H1 (cell line): ENCODE data around the gene PGM2L1. TPM values are rescaled to one million over a fixed set of nuclear protein-coding genes. Genes with fewer than 3 reads are reported as not detected.

ENCODE experiments used
- CTCF ChIA-PET: fragments of 300-600 bp; sonication (Branson Sonifier 250); formaldehyde crosslinking; loops from one replicate; lab custom pipeline; 2021; ENCODE audit not compliant: partially characterized antibody; lab: Charles Lee
- POLR2A ChIA-PET: fragments of 300-600 bp; sonication (Branson Sonifier 250); formaldehyde crosslinking; loops from one replicate; lab custom pipeline; 2021; ENCODE audit warnings: inconsistent platforms; ENCODE audit not compliant: partially characterized antibody; lab: Charles Lee
- DNase-seq, 2 experiments: peaks; one replicate each; pipeline versions ENCODE4 v3.0.0 to v3.0.0-alpha.2; 2010 to 2022; ENCODE audit warnings: low spot score in 2 of 2, low read depth in 1 of 2, mixed read lengths in 1 of 2
- FAIRE-seq: peaks from 2 replicates; lab custom pipeline; 2011; peaks lifted over from hg19 to GRCh38; lab: Jason Lieb, UNC
- H2AFZ ChIP-seq: 2 replicates; pipeline ENCODE4 v1.8.1; 2012; ENCODE audit warnings: low read length, inconsistent platforms
- H2AK5ac ChIP-seq: 2 replicates; pipeline ENCODE4 v1.6.1; 2013; ENCODE audit warnings: low read depth, low read length
- H2BK120ac ChIP-seq: replicated peaks from 2 replicates; pipeline ENCODE3; 2013; ENCODE audit warnings: low read depth, low read length, inconsistent platforms
- H2BK12ac ChIP-seq: 2 replicates; pipeline ENCODE4 v1.6.1; 2013; ENCODE audit warnings: low read depth, low read length
- H2BK15ac ChIP-seq: 2 replicates; pipeline ENCODE4 v1.6.1; 2013; ENCODE audit warnings: low read length
- H2BK20ac ChIP-seq: 2 replicates; pipeline ENCODE4 v1.6.1; 2013; ENCODE audit warnings: low read length
- H2BK5ac ChIP-seq: 2 replicates; pipeline ENCODE4 v1.6.1; 2013; ENCODE audit warnings: low read depth, low read length
- H3K14ac ChIP-seq: 2 replicates; pipeline ENCODE4 v1.6.1; 2013; ENCODE audit warnings: inconsistent platforms; ENCODE audit not compliant: insufficient read length
- H3K18ac ChIP-seq: 2 replicates; pipeline ENCODE4 v1.6.1; 2013; ENCODE audit warnings: low read length; ENCODE audit errors: extremely low read depth
- H3K23ac ChIP-seq: 2 replicates; pipeline ENCODE4 v1.6.1; 2013; ENCODE audit warnings: inconsistent platforms; ENCODE audit not compliant: insufficient read length
- H3K23me2 ChIP-seq: 2 replicates; pipeline ENCODE4 v1.6.1; 2013; ENCODE audit warnings: low read depth, low read length
- H3K27ac ChIP-seq: 2 replicates; pipeline ENCODE4 v1.6.1; 2011; ENCODE audit warnings: low read depth, low read length, inconsistent platforms
- H3K27me3 ChIP-seq, 4 experiments: replicated peaks in 1 of 4; 1 replicate in 1 of 4; 2 replicates in 3 of 4; pipeline versions ENCODE4 v1.6.1 to v1.8.1; 2011 to 2013; ENCODE audit warnings: low read length in 3 of 4, mild to moderate bottlenecking in 3 of 4, inconsistent platforms in 2 of 4, mixed read lengths in 2 of 4, moderate library complexity in 1 of 4; ENCODE audit not compliant: control insufficient read depth in 3 of 4, insufficient read depth in 3 of 4; ENCODE audit errors: extremely low read depth in 1 of 4
- H3K36me3 ChIP-seq, 4 experiments: 2 replicates each; pipeline versions ENCODE4 v1.6.1 to v1.8.1; 2011 to 2013; ENCODE audit warnings: mild to moderate bottlenecking in 4 of 4, low read length in 3 of 4, moderate library complexity in 2 of 4, control low read depth in 1 of 4, inconsistent platforms in 1 of 4; ENCODE audit not compliant: insufficient read depth in 4 of 4, control insufficient read depth in 2 of 4
- H3K4ac ChIP-seq: replicated peaks from 2 replicates; pipeline ENCODE3; 2013; ENCODE audit warnings: low read length, low read depth, mixed read lengths, inconsistent platforms; ENCODE audit not compliant: insufficient read length
- H3K4me1 ChIP-seq, 4 experiments: replicated peaks in 1 of 4; 1 replicate in 1 of 4; 2 replicates in 3 of 4; pipeline versions ENCODE4 v1.6.1 to v1.8.1; 2011 to 2013; ENCODE audit warnings: low read length in 3 of 4, inconsistent platforms in 2 of 4, mixed read lengths in 1 of 4; ENCODE audit not compliant: insufficient read depth in 4 of 4, control insufficient read depth in 3 of 4
- H3K4me2 ChIP-seq, 2 experiments: 2 replicates each; pipeline versions ENCODE4 v1.6.1 to v1.8.1; 2011 to 2013; ENCODE audit warnings: low read depth in 2 of 2, low read length in 2 of 2, control low read depth in 1 of 2, inconsistent platforms in 1 of 2, mild to moderate bottlenecking in 1 of 2; ENCODE audit not compliant: insufficient read depth in 1 of 2
- H3K4me3 ChIP-seq, 4 experiments: fragments of 200-600, 300-600 bp in 1 of 4; sonication (generic), shearing (Covaris generic), sonication (Bioruptor Twin) in 1 of 4; 2 replicates each; pipeline versions ENCODE4 v1.5.1 to v1.8.1; 2011 to 2016; ENCODE audit warnings: low read length in 4 of 4, low read depth in 3 of 4, control low read depth in 2 of 4, inconsistent platforms in 2 of 4, mild to moderate bottlenecking in 2 of 4, mixed read lengths in 1 of 4, moderate library complexity in 1 of 4; ENCODE audit not compliant: insufficient read depth in 2 of 4; ENCODE audit errors: extremely low read depth in 1 of 4
- H3K56ac ChIP-seq: replicated peaks from 2 replicates; pipeline ENCODE3; 2013; ENCODE audit warnings: low read depth, mild to moderate bottlenecking, mixed read lengths, low read length, inconsistent platforms; ENCODE audit not compliant: insufficient read length
- H3K79me1 ChIP-seq: 2 replicates; pipeline ENCODE4 v1.6.1; 2013; ENCODE audit warnings: low read depth, low read length, control low read depth
- H3K79me2 ChIP-seq, 2 experiments: 2 replicates each; pipeline versions ENCODE4 v1.6.1 to v1.8.1; 2012 to 2013; ENCODE audit warnings: low read length in 2 of 2, mild to moderate bottlenecking in 2 of 2, inconsistent platforms in 1 of 2; ENCODE audit not compliant: insufficient read depth in 2 of 2, control insufficient read depth in 1 of 2
- H3K9ac ChIP-seq, 4 experiments: replicated peaks in 1 of 4; 1 replicate in 1 of 4; 2 replicates in 3 of 4; pipeline versions ENCODE4 v1.6.1 to v1.8.1; 2011 to 2013; ENCODE audit warnings: low read depth in 3 of 4, low read length in 3 of 4, control low read depth in 2 of 4, mild to moderate bottlenecking in 2 of 4, moderate library complexity in 2 of 4, inconsistent platforms in 1 of 4; ENCODE audit errors: extremely low read depth in 1 of 4
- H3K9me3 ChIP-seq, 2 experiments: 2 replicates each; pipeline versions ENCODE4 v1.6.1 to v1.8.1; 2012 to 2013; ENCODE audit warnings: mild to moderate bottlenecking in 2 of 2, moderate library complexity in 2 of 2, control low read depth in 1 of 2, inconsistent platforms in 1 of 2, low read depth in 1 of 2, low read length in 1 of 2, mixed read lengths in 1 of 2; ENCODE audit not compliant: insufficient read depth in 2 of 2
- H4K20me1 ChIP-seq, 2 experiments: replicated peaks in 1 of 2; 2 replicates each; pipeline versions ENCODE3 to v1.8.1; 2011 to 2013; ENCODE audit warnings: inconsistent platforms in 2 of 2, low read length in 2 of 2, mild to moderate bottlenecking in 1 of 2; ENCODE audit not compliant: insufficient read depth in 2 of 2, control insufficient read depth in 1 of 2
- H4K5ac ChIP-seq: 2 replicates; pipeline ENCODE4 v1.6.1; 2013; ENCODE audit warnings: low read length, low read depth, mixed read lengths, inconsistent platforms; ENCODE audit not compliant: insufficient read length
- H4K8ac ChIP-seq: 2 replicates; pipeline ENCODE4 v1.8.0; 2013; ENCODE audit warnings: mild to moderate bottlenecking, moderate library complexity, low read length, inconsistent platforms; ENCODE audit not compliant: insufficient read depth; ENCODE audit errors: extremely low read depth
- H4K91ac ChIP-seq: replicated peaks from 2 replicates; pipeline ENCODE3; 2013; ENCODE audit warnings: low read length, mixed read lengths, inconsistent platforms; ENCODE audit not compliant: insufficient read length
- E2F6 ChIP-seq: IDR thresholded peaks from 2 replicates; pipeline ENCODE4 v1.6.1; 2012; ENCODE audit warnings: inconsistent platforms
- KDM4A ChIP-seq: IDR thresholded peaks from one replicate; pipeline ENCODE4 v1.7.1; 2012; ENCODE audit warnings: low read depth, mild to moderate bottlenecking, moderate library complexity, low read length, inconsistent platforms; ENCODE audit not compliant: severe bottlenecking
- PHF8 ChIP-seq: fragments of 200-600 bp; sonication (generic); conservative IDR thresholded peaks from 2 replicates; pipeline ENCODE4 v1.7.1; 2012; ENCODE audit warnings: low read depth, mild to moderate bottlenecking, inconsistent platforms, low read length, moderate library complexity
- SIN3A ChIP-seq, 2 experiments: IDR thresholded peaks in 1 of 2; conservative IDR thresholded peaks in 1 of 2; 2 replicates each; pipeline ENCODE4 v1.6.1; 2011 to 2012; ENCODE audit warnings: low read length in 2 of 2, improper control_type of control experiment in 1 of 2, low read depth in 1 of 2, mild to moderate bottlenecking in 1 of 2
- WGBS, 2 experiments: shearing (Covaris generic) in 1 of 2; methylation state at CpG; one replicate each; pipeline versions ENCODE4 v1.1.6 to v1.1.7; 2013 to 2015; ENCODE audit warnings: low lambda C conversion rate in 2 of 2, mixed read lengths in 2 of 2, inconsistent platforms in 1 of 2, low coverage in 1 of 2, missing lambda C conversion rate in 1 of 2; ENCODE audit not compliant: insufficient replicate concordance in 2 of 2, insufficient coverage in 1 of 2, insufficient read length in 1 of 2; ENCODE audit errors: extremely low coverage in 1 of 2, missing lambda C conversion rate in 1 of 2; 5-methylcytosine and 5-hydroxymethylcytosine counted together
- polyA plus RNA-seq, 7 experiments: library from polyadenylated mRNA; depleted of rRNA in 3 of 7; stranded (reverse) in 5 of 7; unstranded in 2 of 7; fragments of >200 nt in 5 of 7; fragments of 200-250 nt in 2 of 7; gene quantifications; 1 replicate in 5 of 7; 2 replicates in 1 of 7; 4 replicates in 1 of 7; pipeline versions ENCODE4 v1.2.1 to v1.2.3, GENCODE V29; 2011 to 2013; ENCODE audit warnings: missing spikeins in 2 of 7, mixed read lengths in 2 of 7
- total RNA-seq: library from RNA; stranded (reverse); fragmentation: NEBNext Ultra II Directional; extraction: Animal tissue kit (Norgen Biotek cat#: 25700); gene quantifications from 2 replicates; pipeline ENCODE4 v1.2.1, GENCODE V29; 2021
- TF ChIP-seq, protein P1 (sequence below): IDR thresholded peaks from 2 replicates; pipeline ENCODE4 v1.6.1; 2011; ENCODE audit warnings: low read length, improper control_type of control experiment

PGM2L1 gene
- total and polyA plus RNA-seq, 2 of the 8 experiments (the other 6 are each of a cell fraction or from before 2014, with no cell fraction given), result 5.0 to 42.7 TPM

DNA sequence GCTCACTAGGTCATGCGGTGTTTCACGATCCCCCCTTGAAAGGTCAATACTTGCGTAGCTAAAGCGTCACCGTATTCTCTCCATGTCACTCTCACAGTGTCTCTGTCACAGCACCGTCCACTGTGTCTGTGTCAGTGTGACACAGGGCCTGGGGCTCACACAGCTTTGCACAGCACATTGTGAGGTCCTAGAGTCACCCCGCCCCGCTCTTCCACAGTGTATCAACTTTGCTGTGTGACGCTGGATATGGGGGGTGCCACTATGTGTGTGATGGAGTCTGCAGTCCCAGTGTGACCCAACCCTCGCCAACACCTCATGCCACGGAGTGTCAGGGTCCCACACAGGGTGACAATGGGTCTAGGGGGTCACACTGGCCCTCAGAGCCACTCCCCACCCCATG is 87.4 kb downstream of the PGM2L1 start:
- H2BK20ac ChIP-seq, result no peak overlapping the region
- no peaks in the 10 kb centered on the region for H3K36me3 ChIP-seq
- H2BK5ac ChIP-seq, result no peak overlapping the region
- ChIA-PET POLR2A (no interaction called here), CTCF (interaction anchor here (0.6 to 2.3 kb wide), 5 partner anchors 8 to 385 kb away, joined by 3 to 16 read pairs (median 6); no protein-coding TSS in a partner anchor)
- H3K27ac ChIP-seq, result no peak overlapping the region
- H2AK5ac ChIP-seq, result no peak overlapping the region
- H2BK12ac ChIP-seq, result 0 out of 2 replicates have a peak overlapping the region, but pooled peaks have one; percentile 13
- H3K4ac ChIP-seq, result no peak overlapping the region
- H2AFZ ChIP-seq, result peak overlapping the region; percentile 60; the same call in 1 of the 2 replicates
- no peaks in the 10 kb centered on the region for H3K79me2 ChIP-seq
- H4K20me1 ChIP-seq, result peaks cover 0 to 6% of the 10 kb centered on the region in 2 experiments
- WGBS, 2 experiments, result 79% methylated on average over 11 of the region's 11 CpGs; no CpG with 5 or more reads in 1 of the 2 experiments
- peak overlapping the region; percentile 13 to 59 (median 38); a peak in 5 of 8 replicates for H3K4me3 ChIP-seq
- H3K56ac ChIP-seq, result no peak overlapping the region
- no peak overlapping the region for H2BK15ac ChIP-seq
- peaks cover 0 to 8% (median 3%) of the 10 kb centered on the region in 4 experiments; a peak in 3 of 7 replicates for H3K4me1 ChIP-seq
- TF ChIP-seq, protein P1, sequence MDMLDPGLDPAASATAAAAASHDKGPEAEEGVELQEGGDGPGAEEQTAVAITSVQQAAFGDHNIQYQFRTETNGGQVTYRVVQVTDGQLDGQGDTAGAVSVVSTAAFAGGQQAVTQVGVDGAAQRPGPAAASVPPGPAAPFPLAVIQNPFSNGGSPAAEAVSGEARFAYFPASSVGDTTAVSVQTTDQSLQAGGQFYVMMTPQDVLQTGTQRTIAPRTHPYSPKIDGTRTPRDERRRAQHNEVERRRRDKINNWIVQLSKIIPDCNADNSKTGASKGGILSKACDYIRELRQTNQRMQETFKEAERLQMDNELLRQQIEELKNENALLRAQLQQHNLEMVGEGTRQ, result no peak
- TF ChIP-seq PHF8 (no peak), KDM4A (no peak), E2F6 (no peak), SIN3A (conservative IDR thresholded peaks at IDR 0.05 in 1 of 2, IDR thresholded peaks at IDR 0.05 in 1 of 2; ENCODE audit: low read depth in 1 of 2, low read length in 2 of 2) (no peak)
- H3K27me3 ChIP-seq, result peaks cover 8 to 24% (median 16%) of the 10 kb centered on the region in 4 experiments
- H3K4me2 ChIP-seq, result peak overlapping the region; percentile 73 to 77
- H3K23ac ChIP-seq, result no peak overlapping the region
- FAIRE-seq (no peak), DNase-seq (no peak)
- no peak overlapping the region; the same call in 1 of the 2 replicates for H4K8ac ChIP-seq
- no peak overlapping the region for H4K91ac ChIP-seq
- H3K14ac ChIP-seq, result no peak overlapping the region
- no peak overlapping the region for H3K18ac ChIP-seq
- H3K9me3 ChIP-seq, result no peaks in the 10 kb centered on the region
- no peak overlapping the region for H3K9ac ChIP-seq
- no peaks in the 10 kb centered on the region for H3K79me1 ChIP-seq
- peaks cover 7% of the 10 kb centered on the region for H3K23me2 ChIP-seq
- no peak overlapping the region for H2BK120ac ChIP-seq
- no peak overlapping the region for H4K5ac ChIP-seq
